Cardiac muscle cell (in vitro differentiated cells and primary cell): ENCODE measurements around the gene PPP1R36. TPM values are rescaled to one million over a fixed set of nuclear protein-coding genes. Genes with fewer than 3 reads are reported as not detected.
"Not testable (repeated sequence)": the region's sequence is repeated elsewhere in the genome, so short reads cannot be mapped to it uniquely, and the experiment has no call there.

Experiments used
- DNase-seq, 2 donors: peaks; one replicate each; pipeline versions ENCODE4 v3.0.0 to v3.0.0-alpha.2; 2010 to 2017; ENCODE audit warnings: low read depth in 1 of 2, low spot score in 1 of 2
- H3K27ac ChIP-seq: fragments of 200-600 bp; sonication (generic); 2 replicates; pipeline ENCODE4 v1.5.1; 2016
- H3K27me3 ChIP-seq: fragments of 200-600 bp; sonication (generic); 2 replicates; pipeline ENCODE4 v1.6.0; 2016; ENCODE audit warnings: control low read depth
- H3K36me3 ChIP-seq: fragments of 200-600 bp; sonication (generic); 2 replicates; pipeline ENCODE4 v1.5.1; 2016; ENCODE audit warnings: control low read depth
- H3K4me1 ChIP-seq: fragments of 200-600 bp; sonication (generic); 2 replicates; pipeline ENCODE4 v1.8.1; 2017; ENCODE audit warnings: low read depth, mild to moderate bottlenecking, mixed run types
- H3K4me3 ChIP-seq: fragments of 200-600 bp; sonication (generic); 2 replicates; pipeline ENCODE4 v1.5.1; 2016; ENCODE audit warnings: mild to moderate bottlenecking
- H3K9me3 ChIP-seq: fragments of 200-600 bp; sonication (generic); 2 replicates; pipeline ENCODE4 v1.5.1; 2017; ENCODE audit warnings: low read depth, mild to moderate bottlenecking, control low read depth
- polyA plus RNA-seq: library from polyadenylated mRNA; unstranded; fragments of >200 nt; fragmentation: Nextera tagmentation; extraction: Ambion mirVana; gene quantifications from 2 replicates; pipeline ENCODE4 v1.2.1, GENCODE V29; 2016
- total RNA-seq: library from RNA; depleted of rRNA; stranded (reverse); fragments of >200 nt; gene quantifications from 2 replicates; pipeline ENCODE4 v1.2.3, GENCODE V29; 2016
- TF ChIP-seq, protein P1 (sequence below): IDR thresholded peaks from 2 replicates; pipeline ENCODE4 v1.5.1; 2012; ENCODE audit warnings: low read depth, mild to moderate bottlenecking, low read length

PPP1R36 gene
- total and polyA plus RNA-seq, 2 experiments from 2014 or later, result 0.40 TPM; not detected in 1

DNA sequence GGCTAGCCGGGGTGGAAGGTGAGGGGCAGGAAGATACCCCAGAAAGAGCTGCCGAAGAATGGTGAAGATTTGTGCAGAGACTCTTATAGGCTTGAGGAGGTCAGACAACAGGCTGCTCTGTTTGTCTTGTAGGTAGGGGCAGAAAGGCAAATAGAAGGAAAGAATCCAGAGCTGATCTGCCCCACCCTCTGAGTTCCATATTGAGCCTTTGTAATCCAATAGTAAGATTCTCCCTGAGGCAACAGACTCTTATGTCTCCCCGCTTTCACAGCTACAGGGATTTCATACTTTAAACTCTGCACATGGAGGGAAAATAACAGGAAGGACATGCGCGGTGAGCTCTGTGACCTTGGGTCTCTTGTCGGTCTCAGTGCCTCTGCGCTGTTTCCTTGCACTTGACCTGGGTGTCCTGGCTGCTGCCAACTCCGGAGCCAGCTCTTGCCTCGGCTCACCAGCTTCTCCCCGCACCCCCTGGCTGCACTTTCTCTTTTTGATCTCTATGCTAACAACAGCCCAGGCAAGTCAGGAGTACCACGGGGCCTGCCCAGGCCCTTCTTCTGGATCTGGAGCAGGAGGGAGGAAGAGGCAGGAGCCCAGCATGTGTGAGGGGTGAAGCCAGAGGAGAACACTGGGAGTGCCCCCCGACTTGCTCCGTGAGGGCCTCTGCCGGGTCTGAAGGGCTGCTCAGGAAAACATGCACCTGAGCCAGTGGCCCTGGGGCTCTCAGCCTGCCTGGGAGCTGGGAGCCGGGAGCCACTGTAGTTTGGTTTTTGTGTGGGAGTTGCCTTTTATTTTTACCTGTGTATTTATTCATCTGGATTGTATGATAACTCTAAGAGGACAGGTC is 75.8 kb downstream of the PPP1R36 start:
- Histone ChIP-seq H3K36me3 (no peaks in the 10 kb centered on the region), H3K4me1 (peaks cover 8% of the 10 kb centered on the region), H3K4me3 (no peak overlapping the region), H3K27me3 (no peaks in the 10 kb centered on the region), H3K27ac (no peak overlapping the region), H3K9me3 (no peaks in the 10 kb centered on the region)
- TF ChIP-seq, protein P1, sequence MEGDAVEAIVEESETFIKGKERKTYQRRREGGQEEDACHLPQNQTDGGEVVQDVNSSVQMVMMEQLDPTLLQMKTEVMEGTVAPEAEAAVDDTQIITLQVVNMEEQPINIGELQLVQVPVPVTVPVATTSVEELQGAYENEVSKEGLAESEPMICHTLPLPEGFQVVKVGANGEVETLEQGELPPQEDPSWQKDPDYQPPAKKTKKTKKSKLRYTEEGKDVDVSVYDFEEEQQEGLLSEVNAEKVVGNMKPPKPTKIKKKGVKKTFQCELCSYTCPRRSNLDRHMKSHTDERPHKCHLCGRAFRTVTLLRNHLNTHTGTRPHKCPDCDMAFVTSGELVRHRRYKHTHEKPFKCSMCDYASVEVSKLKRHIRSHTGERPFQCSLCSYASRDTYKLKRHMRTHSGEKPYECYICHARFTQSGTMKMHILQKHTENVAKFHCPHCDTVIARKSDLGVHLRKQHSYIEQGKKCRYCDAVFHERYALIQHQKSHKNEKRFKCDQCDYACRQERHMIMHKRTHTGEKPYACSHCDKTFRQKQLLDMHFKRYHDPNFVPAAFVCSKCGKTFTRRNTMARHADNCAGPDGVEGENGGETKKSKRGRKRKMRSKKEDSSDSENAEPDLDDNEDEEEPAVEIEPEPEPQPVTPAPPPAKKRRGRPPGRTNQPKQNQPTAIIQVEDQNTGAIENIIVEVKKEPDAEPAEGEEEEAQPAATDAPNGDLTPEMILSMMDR, result no peak
- DNase-seq, result no peak

DNA sequence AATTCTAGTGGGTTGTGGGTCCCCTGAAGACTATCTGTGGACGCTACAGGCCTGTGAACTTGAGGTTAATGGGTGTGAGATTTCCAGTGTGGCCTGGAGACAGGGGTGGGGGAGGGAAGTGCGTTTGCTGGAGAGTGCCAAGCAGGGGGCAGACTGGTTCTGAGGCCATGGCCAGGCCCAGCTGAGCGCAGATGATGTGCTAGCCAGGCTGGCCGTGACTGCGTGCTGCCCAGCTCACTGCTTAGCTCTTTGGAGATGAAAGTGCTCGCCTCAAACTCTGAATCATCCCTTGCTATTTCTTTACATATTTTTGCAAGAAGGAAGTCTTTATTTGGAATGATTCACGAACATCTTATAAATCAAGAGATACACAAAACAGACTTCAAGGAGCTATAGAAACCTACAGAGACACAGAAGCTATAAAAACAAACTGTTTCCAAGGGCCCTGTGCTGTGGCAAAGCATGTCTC is 79.2 kb downstream of the PPP1R36 start:
- Histone ChIP-seq H3K27me3 (no peaks in the 10 kb centered on the region), H3K36me3 (no peaks in the 10 kb centered on the region), H3K27ac (no peak overlapping the region), H3K9me3 (no peaks in the 10 kb centered on the region), H3K4me1 (peaks cover 11% of the 10 kb centered on the region), H3K4me3 (no peak overlapping the region)
- DNase-seq, result peak in 1 of 2 donors; percentile 75
- TF ChIP-seq, protein P1, result no peak

DNA sequence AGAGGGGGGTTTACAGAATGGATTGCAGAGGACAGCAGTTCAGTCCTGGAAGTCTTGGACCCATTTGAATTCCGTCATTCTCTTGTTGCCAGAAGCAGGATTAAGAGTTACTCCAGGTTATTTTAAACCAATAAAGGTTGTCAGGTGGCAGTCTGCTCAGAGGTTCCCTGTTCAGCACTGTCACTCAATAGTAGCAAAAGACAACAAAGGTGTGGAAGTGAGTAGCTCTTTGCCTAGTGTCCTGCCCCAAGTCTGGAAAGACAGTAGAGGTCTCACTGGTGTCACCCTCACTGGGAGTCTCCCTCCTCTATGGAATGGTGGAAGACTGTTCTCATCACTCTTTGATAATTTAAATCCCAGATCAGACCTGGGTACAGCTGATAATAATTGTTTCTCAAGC is 81.0 kb downstream of the PPP1R36 start:
- peaks cover 6% of the 10 kb centered on the region for H3K4me1 ChIP-seq
- TF ChIP-seq, protein P1, result no peak

DNA sequence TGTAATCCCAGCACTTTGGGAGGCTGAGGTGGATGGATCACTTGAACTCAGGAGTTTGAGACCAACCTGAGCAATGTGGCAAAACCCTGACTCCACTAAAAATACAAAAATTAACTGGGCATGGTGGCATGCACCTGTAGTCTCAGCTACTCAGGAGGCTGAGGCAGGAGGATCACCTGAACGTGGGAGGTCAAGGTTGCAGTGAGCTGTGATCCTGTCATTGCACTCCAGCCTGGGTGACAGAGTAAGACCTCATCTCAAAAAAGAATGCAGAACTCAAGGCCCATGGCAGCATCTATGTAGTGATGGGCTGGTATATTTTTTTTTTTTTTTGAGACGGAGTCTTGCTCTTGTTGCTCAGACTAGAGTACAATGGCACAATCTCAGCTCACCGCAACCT is 81.5 kb downstream of the PPP1R36 start:
- DNase-seq, H3K27me3 ChIP-seq, H3K4me1 ChIP-seq, H3K9me3 ChIP-seq, H3K36me3 ChIP-seq, H3K27ac ChIP-seq, H3K4me3 ChIP-seq: not testable (repeated sequence)

More for the DNA sequence above, 81.0 kb downstream of the PPP1R36 start:
- DNase-seq, result no peak
- H3K27me3 ChIP-seq, result no peaks in the 10 kb centered on the region
- H3K9me3 ChIP-seq, result no peaks in the 10 kb centered on the region
- H3K4me3 ChIP-seq, result no peak overlapping the region
- no peak overlapping the region for H3K27ac ChIP-seq
- H3K36me3 ChIP-seq, result no peaks in the 10 kb centered on the region

DNA sequence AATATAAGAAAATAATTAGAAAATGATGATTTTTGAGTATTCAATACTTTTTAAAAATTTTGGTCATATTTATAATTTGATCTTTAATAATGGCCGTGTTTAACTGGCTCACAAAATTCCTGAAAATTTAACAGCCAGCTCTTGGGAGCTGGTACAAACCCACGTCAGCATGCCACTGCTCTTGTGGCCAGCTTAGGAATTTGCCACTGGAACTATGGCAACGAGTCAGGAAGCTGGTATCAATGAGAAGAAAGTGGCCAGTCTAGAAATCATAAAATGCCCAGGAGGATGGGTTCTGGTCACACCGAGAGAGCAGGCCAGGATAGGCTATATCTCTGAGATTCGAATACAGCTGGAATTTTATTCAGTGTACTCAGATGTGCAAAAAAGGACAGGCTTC is 82.3 kb downstream of the PPP1R36 start:
- TF ChIP-seq, protein P1, result no peak
- no peak overlapping the region for H3K27ac ChIP-seq

DNA sequence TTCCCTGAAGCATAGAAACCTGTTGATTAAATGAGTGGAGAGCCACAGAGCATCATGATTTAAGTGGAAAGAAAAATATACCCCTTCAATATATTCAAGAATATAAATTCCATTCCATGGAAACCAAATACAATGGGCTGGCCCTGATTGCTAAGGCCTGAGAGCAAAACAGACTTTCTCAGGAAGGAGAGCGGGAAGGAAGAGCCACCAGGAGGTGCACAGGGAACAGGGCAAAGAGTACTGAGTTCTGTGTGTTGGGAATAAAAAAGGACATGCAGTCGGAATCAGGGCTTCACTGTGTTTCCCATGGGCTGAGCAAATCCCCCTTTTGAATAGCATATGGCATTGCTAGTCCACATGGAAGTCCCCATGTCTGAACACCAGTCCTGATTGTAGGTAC is 84.8 kb downstream of the PPP1R36 start:
- no peaks in the 10 kb centered on the region for H3K27me3 ChIP-seq
- DNase-seq, result no peak
- TF ChIP-seq, protein P1, result no peak

More for the DNA sequence above, 82.3 kb downstream of the PPP1R36 start:
- Histone ChIP-seq H3K4me3 (no peak overlapping the region), H3K36me3 (no peaks in the 10 kb centered on the region), H3K27me3 (no peaks in the 10 kb centered on the region), H3K4me1 (peaks cover 6% of the 10 kb centered on the region), H3K9me3 (no peaks in the 10 kb centered on the region)
- DNase-seq, result no peak

More for the DNA sequence above, 84.8 kb downstream of the PPP1R36 start:
- Histone ChIP-seq H3K27ac (no peak overlapping the region), H3K36me3 (no peaks in the 10 kb centered on the region), H3K4me3 (no peak overlapping the region), H3K9me3 (no peaks in the 10 kb centered on the region), H3K4me1 (peaks cover 10% of the 10 kb centered on the region)
